Calu3 (cell line): Measurements from ENCODE around the gene SLIT3. TPM values are rescaled to one million over a fixed set of nuclear protein-coding genes. Genes with fewer than 3 reads are reported as not detected.

Experiments
- BruUV-seq: library from RNA; stranded (reverse); fragments of 400-500 nt; replicated peaks from 2 replicates; lab custom pipeline; 2021; lab: Mats Ljungman, UMichigan
- CTCF ChIA-PET: fragments of 300-600 bp; sonication (Branson Sonifier 250); formaldehyde crosslinking; loops from one replicate; lab custom pipeline; 2022; ENCODE audit warnings: antibody characterized with exemption; lab: Charles Lee
- DNase-seq: peaks from one replicate; pipeline ENCODE4 v3.0.0; 2022
- H3K27ac Mint-ChIP-seq: one replicate; pipeline ENCODE4 v1.8.0; 2022; ENCODE audit warnings: mixed read lengths; ENCODE audit not compliant: unreplicated experiment
- H3K27me3 Mint-ChIP-seq: one replicate; pipeline ENCODE4 v1.8.0; 2022; ENCODE audit warnings: mixed read lengths; ENCODE audit not compliant: unreplicated experiment
- H3K36me3 Mint-ChIP-seq: one replicate; pipeline ENCODE4 v1.8.0; 2022; ENCODE audit warnings: mild to moderate bottlenecking, moderate library complexity, mixed read lengths; ENCODE audit not compliant: insufficient read depth, unreplicated experiment
- H3K4me1 Mint-ChIP-seq: one replicate; pipeline ENCODE4 v1.8.0; 2022; ENCODE audit warnings: mild to moderate bottlenecking, low read depth, mixed read lengths; ENCODE audit not compliant: unreplicated experiment
- H3K4me3 Mint-ChIP-seq: one replicate; pipeline ENCODE4 v1.8.0; 2022; ENCODE audit warnings: mild to moderate bottlenecking, low read depth, moderate library complexity, mixed read lengths; ENCODE audit not compliant: unreplicated experiment
- H3K9me3 Mint-ChIP-seq: one replicate; pipeline ENCODE4 v1.8.0; 2022; ENCODE audit warnings: low read depth, mixed read lengths; ENCODE audit not compliant: unreplicated experiment
- CTCF ChIP-seq: fragments of 200-600 bp; IDR thresholded peaks from one replicate; pipeline ENCODE4 v1.8.0; 2022; ENCODE audit warnings: antibody characterized with exemption; ENCODE audit not compliant: unreplicated experiment
- intact Hi-C: fragments of 100-400 bp; cut with micrococcal nuclease; formaldehyde crosslinking; loops from one replicate; pipeline ENCODE4 v1.10.0; 2022; ENCODE audit not compliant: unreplicated experiment
- total RNA-seq: library from RNA; stranded (reverse); gene quantifications from 2 replicates; pipeline ENCODE4 v1.2.3, GENCODE V29; 2022

Gene SLIT3
- total RNA-seq, 1 experiment from 2014 or later, result not detected

- no peaks in the 10 kb centered on the region for H3K36me3 Mint-ChIP-seq
- H3K9me3 Mint-ChIP-seq, result no peaks in the 10 kb centered on the region
- DNase-seq, result no peak
- BruUV-seq, result no TSS peak
- intact Hi-C loops, result no loop called here
- H3K4me1 Mint-ChIP-seq, result no peaks in the 10 kb centered on the region
- H3K27me3 Mint-ChIP-seq, result peaks cover 90% of the 10 kb centered on the region
- CTCF ChIA-PET, result no interaction called here
- H3K4me3 Mint-ChIP-seq, result no peak overlapping the region
- H3K27ac Mint-ChIP-seq, result no peak overlapping the region
- no peak for TF ChIP-seq CTCF
Measured at GRCh38 chr5:168810641-168811040, 490.3 kb downstream of the SLIT3 start.

- BruUV-seq, result no TSS peak
- Mint-ChIP-seq H3K36me3 (no peaks in the 10 kb centered on the region), H3K4me1 (no peaks in the 10 kb centered on the region), H3K9me3 (no peaks in the 10 kb centered on the region), H3K27ac (no peak overlapping the region), H3K27me3 (peaks cover 90% of the 10 kb centered on the region), H3K4me3 (no peak overlapping the region)
- intact Hi-C loops, result no loop called here
- TF ChIP-seq CTCF, result no peak
- CTCF ChIA-PET, result no interaction called here
- DNase-seq, result no peak
Measured at GRCh38 chr5:168809218-168809617, 491.7 kb downstream of the SLIT3 start.

GRCh38 chr5:168808051-168808616 lies 492.8 kb downstream of the SLIT3 start:
- Mint-ChIP-seq H3K4me3 (no peak overlapping the region), H3K36me3 (no peaks in the 10 kb centered on the region), H3K27ac (no peak overlapping the region), H3K9me3 (no peaks in the 10 kb centered on the region), H3K4me1 (no peaks in the 10 kb centered on the region), H3K27me3 (peaks cover 90% of the 10 kb centered on the region)
- CTCF ChIA-PET, result interaction anchor here (0.5 kb wide), 1 partner anchor 23 kb away, joined by 3 read pairs; no protein-coding TSS in a partner anchor
- intact Hi-C loops, result no loop called here
- no TSS peak for BruUV-seq
- no peak for DNase-seq
- no peak for TF ChIP-seq CTCF

GRCh38 chr5:168807287-168807686 lies 493.7 kb downstream of the SLIT3 start:
- no peak overlapping the region for H3K4me3 Mint-ChIP-seq
- H3K9me3 Mint-ChIP-seq, result no peaks in the 10 kb centered on the region
- BruUV-seq, result no TSS peak
- no peak for TF ChIP-seq CTCF
- no peak for DNase-seq
- H3K27me3 Mint-ChIP-seq, result peaks cover 89% of the 10 kb centered on the region
- no peaks in the 10 kb centered on the region for H3K36me3 Mint-ChIP-seq
- H3K27ac Mint-ChIP-seq, result no peak overlapping the region
- intact Hi-C loops, result no loop called here
- no peaks in the 10 kb centered on the region for H3K4me1 Mint-ChIP-seq
- CTCF ChIA-PET, result no interaction called here
